Transverse colon (tissue), 4 donors: Measurements from ENCODE around the gene CNTN4. TPM values are rescaled to one million over a fixed set of nuclear protein-coding genes. Genes with fewer than 3 reads are reported as not detected.

ENCODE experiments used
- DNase-seq: peaks from one replicate; pipeline ENCODE4 v3.0.0-alpha.2; 2019
- H3K27ac ChIP-seq, 4 donors: fragments of 200-600 bp; sonication (generic); 2 replicates each; pipeline ENCODE4 v1.5.1; 2016 to 2018; ENCODE audit warnings: inconsistent platforms in 4 of 4
- H3K27me3 ChIP-seq: fragments of 200-600 bp; sonication (generic); 2 replicates; pipeline ENCODE4 v1.5.1; 2017; ENCODE audit warnings: inconsistent platforms
- H3K36me3 ChIP-seq, 4 donors: fragments of 200-600 bp; sonication (generic); 2 replicates each; pipeline ENCODE4 v1.5.1; 2017 to 2019; ENCODE audit warnings: inconsistent platforms in 4 of 4
- H3K4me1 ChIP-seq, 4 donors: fragments of 200-600 bp; sonication (generic); 2 replicates each; pipeline ENCODE4 v1.5.1; 2017 to 2020; ENCODE audit warnings: inconsistent platforms in 4 of 4
- H3K4me3 ChIP-seq, 4 donors: fragments of 200-600 bp; sonication (generic); 1 replicate in 1 of 4; 2 replicates in 3 of 4; pipeline versions ENCODE4 v1.5.1 to v1.6.1; 2017 to 2019; ENCODE audit warnings: inconsistent platforms in 4 of 4
- H3K9me3 ChIP-seq, 2 donors: fragments of 200-600 bp; sonication (generic); 2 replicates each; pipeline ENCODE4 v1.5.1; 2017 to 2019; ENCODE audit warnings: inconsistent platforms in 2 of 2
- CTCF ChIP-seq, 5 experiments: fragments of 200-600 bp in 3 of 5; fragments of 450-650 bp in 2 of 5; sonication (generic) in 3 of 5; IDR thresholded peaks; 1 replicate in 2 of 5; 2 replicates in 3 of 5; pipeline ENCODE4 v1.5.1; 2016 to 2017; ENCODE audit warnings: antibody characterized with exemption in 5 of 5, inconsistent platforms in 3 of 5, mild to moderate bottlenecking in 2 of 5, moderate library complexity in 1 of 5
- EP300 ChIP-seq: sonication (generic); formaldehyde crosslinking; IDR thresholded peaks from one replicate; pipeline ENCODE4 v1.6.1; 2017; ENCODE audit warnings: antibody characterized with exemption, low read depth
- POLR2A ChIP-seq: fragments of 450-650 bp; IDR thresholded peaks from one replicate; pipeline ENCODE4 v1.6.1; 2016; ENCODE audit warnings: antibody characterized with exemption, mild to moderate bottlenecking, moderate library complexity
- POLR2AphosphoS5 ChIP-seq, 3 donors: sonication (generic); formaldehyde crosslinking; IDR thresholded peaks; one replicate each; pipeline ENCODE4 v1.6.1; 2016; ENCODE audit warnings: antibody characterized with exemption in 3 of 3
- WGBS, 2 donors: methylation state at CpG; one replicate each; pipeline ENCODE4 v1.1.5; 2018; ENCODE audit warnings: low coverage in 1 of 2; 5-methylcytosine and 5-hydroxymethylcytosine counted together
- in situ Hi-C, 4 donors: fragments of 200-750 bp; cut with MboI; loops; one replicate each; pipeline versions ENCODE4 v1.15.0 to v1.15.1; 2017; ENCODE audit warnings: low sequenced_read_pairs in 3 of 4, low pct_ligation_motif_present in 1 of 4, low pct_unique_long_range_greater_than_20kb in 1 of 4
- intact Hi-C: fragments of 100-400 bp; cut with DNase I; formaldehyde crosslinking; loops from one replicate; pipeline ENCODE4 v1.15.1; 2023; ENCODE audit warnings: low total_unique reads
- total RNA-seq, 4 donors: library from RNA; depleted of rRNA; stranded (reverse); fragments of >200 nt; gene quantifications; one replicate each; pipeline ENCODE4 v1.1.0, GENCODE V29; 2016

CNTN4 gene
- total RNA-seq, 4 donors from 2014 or later: 17.6 to 49.0 (median 17.8) TPM

GRCh38 chr3:2094941-2095340, 3.7 kb upstream of the CNTN4 start:
- in situ Hi-C loops: no loop called here
- Histone ChIP-seq H3K36me3 (no peaks in the 10 kb centered on the region), H3K4me3 (no peak overlapping the region), H3K27ac (no peak overlapping the region), H3K4me1 (peaks cover 0 to 12% (median 6%) of the 10 kb centered on the region in 4 donors), H3K27me3 (peaks cover 20% of the 10 kb centered on the region), H3K9me3 (no peaks in the 10 kb centered on the region)
- intact Hi-C loops: no loop called here
- WGBS, 2 donors: 58 to 63% methylated on average over 3 of the region's 3 CpGs
- TF ChIP-seq EP300 (no peak), CTCF (IDR thresholded peaks at IDR 0.05) (no peak), POLR2AphosphoS5 (IDR thresholded peaks at IDR 0.05) (no peak), POLR2A (no peak)
- no peak for DNase-seq

GRCh38 chr3:2096216-2096615, 2.5 kb upstream of the CNTN4 start:
- H3K36me3 ChIP-seq: no peaks in the 10 kb centered on the region
- intact Hi-C loops (no loop called here), in situ Hi-C loops (no loop called here)
- H3K27me3 ChIP-seq: peaks cover 25% of the 10 kb centered on the region
- DNase-seq: no peak
- TF ChIP-seq EP300 (no peak), POLR2AphosphoS5 (IDR thresholded peaks at IDR 0.05) (no peak), CTCF (IDR thresholded peaks at IDR 0.05) (no peak), POLR2A (no peak)
- H3K4me3 ChIP-seq: no peak overlapping the region
- H3K27ac ChIP-seq: no peak overlapping the region
- no peaks in the 10 kb centered on the region for H3K9me3 ChIP-seq
- H3K4me1 ChIP-seq: peaks cover 0 to 12% (median 6%) of the 10 kb centered on the region in 4 donors
- WGBS, 2 donors: 30 to 39% methylated on average over 1 to 7 of the region's 7 CpGs

- no peak for TF ChIP-seq POLR2A
- no peak for TF ChIP-seq CTCF (IDR thresholded peaks at IDR 0.05)
- TF ChIP-seq POLR2AphosphoS5 (IDR thresholded peaks at IDR 0.05): no peak
- TF ChIP-seq EP300: no peak
- Histone ChIP-seq H3K4me3 (peak overlapping the region in 3 of 4 donors; percentile 66 to 73 (median 71)), H3K27me3 (peaks cover 25% of the 10 kb centered on the region), H3K27ac (peak overlapping the region; percentile 82 to 86 (median 84)), H3K36me3 (no peaks in the 10 kb centered on the region), H3K9me3 (no peaks in the 10 kb centered on the region), H3K4me1 (peaks cover 0 to 12% (median 6%) of the 10 kb centered on the region in 4 donors)
- intact Hi-C loops (no loop called here), in situ Hi-C loops (no loop called here)
- peak; percentile 30 for DNase-seq
- WGBS, 2 donors: 10 to 13% methylated on average over 4 to 18 of the region's 18 CpGs
Measured at GRCh38 chr3:2097641-2098191, 950 bp upstream of the CNTN4 start.

GRCh38 chr3:2099028-2099671, 484 bp downstream of the CNTN4 start:
- no peak for TF ChIP-seq CTCF (IDR thresholded peaks at IDR 0.05)
- DNase-seq: peak; percentile 34
- intact Hi-C loops (no loop called here), in situ Hi-C loops (no loop called here)
- Histone ChIP-seq H3K27ac (peak overlapping the region; percentile 82 to 86 (median 84)), H3K9me3 (no peaks in the 10 kb centered on the region), H3K36me3 (no peaks in the 10 kb centered on the region), H3K27me3 (peaks cover 25% of the 10 kb centered on the region), H3K4me1 (peaks cover 0 to 12% (median 6%) of the 10 kb centered on the region in 4 donors), H3K4me3 (peak overlapping the region; percentile 55 to 73 (median 68))
- 3% methylated on average over 27 of the region's 58 CpGs; no CpG with 5 or more reads in 1 of the 2 donors for WGBS, 2 donors
